Measurements from ENCODE around the gene CC2D2A. TPM values are rescaled to one million over a fixed set of nuclear protein-coding genes. Genes with fewer than 3 reads are reported as not detected.

CC2D2A gene
- total RNA-seq, 1 experiment from 2014 or later: 13.0 TPM

DNA sequence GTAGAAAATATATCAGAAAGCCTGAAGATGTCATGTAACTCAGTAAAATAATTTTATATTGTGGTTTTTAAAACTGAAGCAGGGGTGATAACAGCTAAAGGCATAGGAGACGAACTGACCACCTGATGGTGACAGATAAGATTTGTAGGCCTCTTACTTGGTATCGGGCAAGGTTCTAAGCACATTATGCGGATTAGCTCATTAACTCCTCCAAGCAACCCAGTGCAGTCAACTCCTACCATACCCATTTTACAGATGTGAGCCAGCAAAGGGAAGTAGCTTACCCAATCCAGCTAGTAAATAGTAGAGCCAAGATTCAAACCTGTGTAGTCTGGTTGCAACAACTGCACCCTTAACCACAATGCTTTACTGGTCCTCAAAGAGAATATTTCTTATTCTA lies 62.1 kb downstream of the CC2D2A start:
- Histone ChIP-seq H2AFZ (ENCODE audit: low read depth, low read length, poor library complexity, severe bottlenecking) (no peak overlapping the region), H4K20me1 (ENCODE audit: insufficient read depth) (no peaks in the 10 kb centered on the region), H3K9me2 (ENCODE audit: insufficient read depth) (no peaks in the 10 kb centered on the region), H3K27ac (ENCODE audit: low read depth, low read length) (no peak overlapping the region), H3K36me3 (ENCODE audit: control insufficient read depth in 1 of 2, insufficient read depth in 2 of 2, low read length in 2 of 2) (no peaks in the 10 kb centered on the region; a peak in 1 of 4 replicates), H3K4me3 (replicated peaks in 1 of 2; ENCODE audit: low read depth in 1 of 2, low read length in 2 of 2) (no peak overlapping the region), H3K4me1 (ENCODE audit: control insufficient read depth in 1 of 2, insufficient read depth in 2 of 2, low read length in 2 of 2) (no peaks in the 10 kb centered on the region), H3K79me2 (ENCODE audit: insufficient read depth, low read length) (no peaks in the 10 kb centered on the region), H3K27me3 (ENCODE audit: insufficient read depth, low read length) (no peaks in the 10 kb centered on the region), H3K4me2 (ENCODE audit: low read length) (no peak overlapping the region), H3K9ac (ENCODE audit: low read length) (no peak overlapping the region), H3K9me3 (ENCODE audit: control insufficient read depth in 1 of 2, insufficient read depth in 1 of 2, low read depth in 1 of 2, low read length in 2 of 2) (no peaks in the 10 kb centered on the region)
- ChIA-PET RAD21 (ENCODE audit: low non-redundant PET in 1 of 2, low total read pairs in 2 of 2, uncharacterized antibody in 2 of 2, unreplicated experiment in 2 of 2) (no interaction called here), POLR2A (no interaction called here), CTCF (no interaction called here)
- ATAC-seq (no peak), DNase-seq (ENCODE audit: low read depth, low spot score) (no peak)
- no TSS peak for BruUV-seq (replicated peaks)
- intact Hi-C loops (cut with micrococcal nuclease): no loop called here
- TF ChIP-seq CBX3 (IDR thresholded peaks at IDR 0.05; ENCODE audit: low read depth): no peak
- TF ChIP-seq EGR1 (IDR thresholded peaks at IDR 0.05; ENCODE audit: low read depth): no peak
- no peak for TF ChIP-seq FOSL1 (IDR thresholded peaks at IDR 0.05; ENCODE audit: low read depth)

DNA sequence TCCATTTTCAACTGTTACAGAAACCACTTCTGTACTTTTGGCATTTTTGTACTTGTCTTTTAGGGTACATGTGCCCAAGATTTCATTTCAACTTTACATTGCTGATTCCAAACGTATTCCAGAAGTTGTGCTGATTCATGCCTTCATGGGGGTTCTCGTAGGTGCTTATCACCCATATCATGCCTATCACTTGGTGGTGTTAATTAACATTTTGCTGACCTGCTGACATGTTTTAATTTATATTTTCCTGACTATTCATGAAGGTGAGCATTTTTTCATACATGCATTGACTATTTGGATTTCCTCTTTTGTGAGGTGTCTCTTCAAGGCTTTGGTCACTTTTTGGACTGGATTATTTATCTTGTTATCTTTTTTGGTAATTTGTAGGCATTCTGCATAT lies 64.1 kb downstream of the CC2D2A start:
- ATAC-seq (no peak), DNase-seq (ENCODE audit: low read depth, low spot score) (no peak)
- no peak for TF ChIP-seq SP1 (IDR thresholded peaks at IDR 0.05; ENCODE audit: low read depth)
- no peak for TF ChIP-seq POLR2AphosphoS5 (IDR thresholded peaks at IDR 0.05; ENCODE audit: low read depth, low read length)
- no peak for TF ChIP-seq POLR2A (IDR thresholded peaks at IDR 0.05; ENCODE audit: borderline replicate concordance, extremely low read depth, insufficient read depth, insufficient read length)
- H3K4me1 ChIP-seq (ENCODE audit: control insufficient read depth in 1 of 2, insufficient read depth in 2 of 2, low read length in 2 of 2): no peaks in the 10 kb centered on the region
- intact Hi-C loops (cut with micrococcal nuclease): no loop called here
- POLR2A ChIA-PET: no interaction called here
- no peaks in the 10 kb centered on the region for H3K79me2 ChIP-seq (ENCODE audit: insufficient read depth, low read length)
- H3K27me3 ChIP-seq (ENCODE audit: insufficient read depth, low read length): no peaks in the 10 kb centered on the region
- no TSS peak for BruUV-seq (replicated peaks)
- RAD21 ChIA-PET (ENCODE audit: low non-redundant PET in 1 of 2, low total read pairs in 2 of 2, uncharacterized antibody in 2 of 2, unreplicated experiment in 2 of 2): no interaction called here
- no peaks in the 10 kb centered on the region for H4K20me1 ChIP-seq (ENCODE audit: insufficient read depth)
- H2AFZ ChIP-seq (ENCODE audit: low read depth, low read length, poor library complexity, severe bottlenecking): no peak overlapping the region
- H3K9me3 ChIP-seq (ENCODE audit: control insufficient read depth in 1 of 2, insufficient read depth in 1 of 2, low read depth in 1 of 2, low read length in 2 of 2): no peaks in the 10 kb centered on the region
- no peaks in the 10 kb centered on the region for H3K9me2 ChIP-seq (ENCODE audit: insufficient read depth)
- no peak overlapping the region for H3K9ac ChIP-seq (ENCODE audit: low read length)
- H3K4me3 ChIP-seq (replicated peaks in 1 of 2; ENCODE audit: low read depth in 1 of 2, low read length in 2 of 2): no peak overlapping the region
- H3K36me3 ChIP-seq (ENCODE audit: control insufficient read depth in 1 of 2, insufficient read depth in 2 of 2, low read length in 2 of 2): no peaks in the 10 kb centered on the region; a peak in 1 of 4 replicates
- H3K4me2 ChIP-seq (ENCODE audit: low read length): no peak overlapping the region
- CTCF ChIA-PET: no interaction called here
- H3K27ac ChIP-seq (ENCODE audit: low read depth, low read length): no peak overlapping the region
